Activated naive CD8-positive, alpha-beta T cell treated with anti-CD3 and anti-CD28 coated beads, Interleukin-2, amount 50 U/mL, for 16 hours (primary cell): Measurements from ENCODE around the gene ABCC6.
"Not testable (repeated sequence)": the region's sequence is repeated elsewhere in the genome, so short reads cannot be mapped to it uniquely, and the experiment has no call there.

ENCODE experiments used
- DNase-seq: peaks from one replicate; pipeline ENCODE4 v3.0.0-alpha.2; 2020; ENCODE audit warnings: low read depth, low spot score

The ABCC6 gene

GRCh38 chr16:16223662-16224241 is 458 bp upstream of the ABCC6 start:
- DNase-seq, result not testable (repeated sequence)

- not testable (repeated sequence) for DNase-seq
Measured at GRCh38 chr16:16221382-16221781, 1.9 kb downstream of the ABCC6 start.

DNA sequence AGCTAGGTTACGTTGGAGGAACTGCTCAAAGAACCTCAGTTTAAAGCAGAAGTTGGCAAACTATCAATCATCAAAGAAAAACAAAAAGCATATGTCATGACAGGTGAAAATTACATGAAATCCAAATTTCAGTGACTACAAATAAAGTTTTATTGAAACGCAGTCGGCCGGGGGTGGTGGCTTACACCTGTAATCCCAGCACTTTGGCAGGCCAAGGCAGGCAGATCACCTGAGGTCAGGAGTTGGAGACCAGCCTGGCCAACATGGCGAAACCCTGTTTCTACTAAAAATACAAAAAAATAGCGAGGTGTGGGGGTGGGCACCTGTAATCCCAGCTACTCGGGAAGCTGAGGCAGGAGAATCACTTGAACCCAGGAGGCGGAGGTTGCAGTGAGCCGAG is 2.8 kb downstream of the ABCC6 start:
- DNase-seq, result not testable (repeated sequence)

- not testable (repeated sequence) for DNase-seq
Measured at GRCh38 chr16:16218787-16219186, 4.5 kb downstream of the ABCC6 start.

DNA sequence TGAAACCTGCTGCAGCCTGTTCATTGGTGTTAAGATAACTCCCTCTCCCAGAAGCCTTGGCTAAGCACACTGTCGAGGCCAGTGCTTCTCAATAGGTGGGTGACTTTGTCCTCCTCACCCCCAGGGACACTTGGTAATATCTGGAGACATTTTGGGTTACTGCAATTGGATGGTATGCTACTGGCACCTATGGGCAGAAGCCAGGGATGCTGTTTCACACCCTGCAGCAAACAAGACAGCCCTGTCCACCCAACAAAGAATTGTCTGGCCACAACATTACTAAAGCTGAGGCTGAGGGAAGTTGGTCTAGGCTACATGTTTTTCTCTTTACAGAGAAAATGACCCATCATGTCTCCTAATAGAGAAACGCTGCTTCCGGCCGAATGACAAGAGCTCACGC is 4.9 kb downstream of the ABCC6 start:
- DNase-seq, result not testable (repeated sequence)

DNA sequence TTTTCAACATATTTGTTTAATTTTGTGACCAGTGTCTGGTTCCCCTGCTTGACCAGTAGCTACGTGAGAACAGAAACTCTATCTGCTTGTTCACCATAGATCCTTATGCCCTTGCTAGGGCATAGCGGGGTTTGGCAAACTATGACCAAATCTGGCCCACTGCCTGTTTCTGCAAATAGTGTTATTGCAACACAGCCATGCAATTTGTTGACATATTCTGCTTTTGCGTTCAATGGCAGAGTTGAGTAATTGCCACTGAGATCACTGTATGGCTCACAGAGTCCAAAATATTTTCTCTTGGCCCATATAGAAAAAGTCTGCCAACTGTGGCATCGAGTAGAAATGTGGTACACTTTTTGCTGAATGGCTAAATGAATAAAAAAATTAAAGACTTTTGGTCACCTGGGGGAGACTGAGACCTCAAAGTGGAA is 9.4 kb downstream of the ABCC6 start:
- not testable (repeated sequence) for DNase-seq

DNA sequence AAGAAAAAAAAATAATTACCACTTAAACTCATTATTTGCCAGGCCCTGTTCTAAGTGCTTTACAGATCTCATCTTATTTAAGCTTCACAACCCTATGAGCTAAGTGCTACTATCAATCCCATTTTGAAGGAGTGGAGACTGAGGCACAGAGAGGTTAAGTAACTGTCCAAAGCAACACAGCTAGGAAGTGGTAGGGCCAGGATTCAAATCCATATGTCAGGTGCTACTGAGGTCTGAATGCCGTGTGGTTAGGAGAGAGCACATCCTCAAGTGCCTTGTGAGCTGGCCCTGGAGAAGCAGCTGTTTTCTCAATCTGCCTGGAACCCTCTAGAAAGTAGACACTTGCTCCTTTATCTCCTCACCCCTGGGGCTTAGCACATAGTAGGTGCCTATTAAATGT is 11.9 kb downstream of the ABCC6 start:
- DNase-seq, result not testable (repeated sequence)

- DNase-seq, result not testable (repeated sequence)
Measured at GRCh38 chr16:16208461-16208860, 14.8 kb downstream of the ABCC6 start.

DNA sequence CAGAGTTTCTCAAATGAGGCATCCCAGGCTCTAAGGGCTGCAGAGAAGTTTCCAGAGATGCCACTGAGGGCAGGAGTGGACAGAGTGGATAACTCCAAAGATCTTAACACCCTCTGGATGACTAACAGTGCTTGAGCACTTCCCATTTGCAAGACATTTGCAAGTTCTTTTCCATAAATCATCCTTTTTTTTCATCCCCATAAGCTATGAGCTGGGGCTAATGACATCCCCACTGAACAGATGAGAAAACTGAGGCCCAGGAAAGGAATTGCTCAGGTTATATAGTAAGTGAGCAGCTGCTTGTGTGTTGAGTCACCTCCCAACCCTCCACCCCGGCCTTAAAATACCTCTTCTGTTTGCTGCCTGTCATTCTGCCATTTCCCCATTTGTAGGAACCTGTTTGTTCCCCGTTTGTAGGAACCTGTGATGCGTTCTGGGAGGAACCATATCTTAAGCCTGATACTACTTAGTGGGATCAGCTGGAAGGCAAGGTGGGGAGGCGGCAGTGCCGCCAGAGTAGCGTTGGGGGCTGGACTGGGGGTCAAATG is 15.4 kb downstream of the ABCC6 start:
- DNase-seq, result not testable (repeated sequence)

- DNase-seq, result not testable (repeated sequence)
Measured at GRCh38 chr16:16207097-16207786, 16.1 kb downstream of the ABCC6 start.

DNA sequence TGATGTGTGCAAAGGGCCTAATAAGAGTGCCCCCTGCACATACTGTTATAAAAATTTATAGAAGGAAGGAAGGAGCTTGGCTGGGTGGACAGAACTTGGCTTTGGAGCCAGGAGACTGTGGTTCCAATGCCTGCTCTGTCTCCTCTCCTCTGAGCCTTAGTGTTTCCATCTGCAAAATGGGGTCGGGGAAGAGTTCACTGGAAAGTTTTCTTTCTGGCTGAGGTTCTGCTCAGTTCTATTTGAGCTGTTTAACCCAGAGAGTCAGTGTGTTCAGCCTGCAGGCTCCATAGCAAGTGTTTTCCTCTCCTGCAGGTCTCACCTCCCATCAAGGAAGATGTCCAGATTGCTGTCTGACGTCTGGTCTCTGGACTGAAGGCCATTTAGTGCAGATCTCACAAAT is 17.4 kb downstream of the ABCC6 start:
- not testable (repeated sequence) for DNase-seq

DNA sequence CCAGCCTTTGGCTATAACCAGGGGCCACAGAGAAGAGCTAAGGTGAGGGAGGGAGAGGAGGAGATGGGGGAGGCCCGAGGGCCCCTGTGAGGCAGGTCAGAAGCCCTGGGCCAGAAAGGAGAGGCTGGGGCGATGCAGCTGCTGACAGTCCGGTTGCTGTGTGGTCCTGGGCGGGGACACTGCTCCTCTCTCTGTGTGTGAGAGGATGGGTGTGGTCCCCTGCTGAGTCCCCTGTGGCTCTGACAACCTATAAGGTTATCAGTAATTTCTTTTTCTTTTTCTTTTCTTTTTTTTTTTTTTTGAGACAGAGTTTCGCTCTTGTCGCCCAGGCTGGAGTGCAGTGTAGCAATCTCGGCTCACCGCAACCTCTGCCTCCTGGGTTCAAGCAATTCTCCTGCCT is 18.7 kb downstream of the ABCC6 start:
- DNase-seq, result not testable (repeated sequence)

GRCh38 chr16:16203494-16203893 is 19.8 kb downstream of the ABCC6 start:
- not testable (repeated sequence) for DNase-seq

- not testable (repeated sequence) for DNase-seq
Measured at GRCh38 chr16:16202400-16203143, 20.7 kb downstream of the ABCC6 start.

DNA sequence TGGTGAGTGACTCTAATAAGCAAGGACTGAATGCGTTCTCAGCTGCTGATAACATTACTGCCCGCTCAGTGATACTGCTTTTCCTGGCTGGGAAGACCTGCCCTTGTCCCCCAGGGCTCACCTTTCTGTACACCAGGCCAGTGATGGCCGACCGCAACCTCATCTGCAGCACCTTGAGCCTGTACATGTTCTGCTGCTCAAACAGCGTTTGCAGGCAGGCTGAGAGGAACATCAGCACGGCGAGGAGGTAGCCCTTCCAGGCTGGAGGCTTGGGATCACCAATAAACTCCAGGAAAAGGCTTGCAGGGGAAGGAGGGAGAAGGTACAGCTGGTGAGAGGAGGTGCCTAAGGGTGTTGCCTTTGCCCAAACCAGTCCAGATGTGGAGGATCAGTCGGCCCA is 21.4 kb downstream of the ABCC6 start:
- DNase-seq, result not testable (repeated sequence)

GRCh38 chr16:16200391-16200790 is 22.9 kb downstream of the ABCC6 start:
- not testable (repeated sequence) for DNase-seq

DNA sequence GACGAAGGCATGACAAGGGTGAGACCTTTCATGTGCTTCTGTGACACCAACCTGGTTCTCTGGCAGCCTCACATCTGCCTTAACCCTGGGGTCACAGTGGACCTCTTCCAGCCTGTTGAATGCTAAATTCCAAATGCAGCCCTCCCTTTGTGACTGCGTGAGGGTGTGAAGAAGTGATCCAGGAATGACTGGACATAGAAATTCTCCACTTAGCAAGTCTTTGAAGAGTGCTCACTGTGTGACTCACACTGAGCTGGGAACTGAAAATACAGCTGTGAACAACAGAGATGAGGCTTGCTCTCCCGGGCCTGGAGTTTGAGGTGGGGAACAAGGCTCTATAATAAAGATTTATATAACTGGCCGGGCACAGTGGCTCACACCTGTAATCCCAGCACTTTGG is 23.9 kb downstream of the ABCC6 start:
- DNase-seq, result not testable (repeated sequence)

- DNase-seq, result no peak
Measured at GRCh38 chr16:16197966-16198365, 25.3 kb downstream of the ABCC6 start.

- no peak for DNase-seq
Measured at GRCh38 chr16:16197331-16197730, 26.0 kb downstream of the ABCC6 start.

DNA sequence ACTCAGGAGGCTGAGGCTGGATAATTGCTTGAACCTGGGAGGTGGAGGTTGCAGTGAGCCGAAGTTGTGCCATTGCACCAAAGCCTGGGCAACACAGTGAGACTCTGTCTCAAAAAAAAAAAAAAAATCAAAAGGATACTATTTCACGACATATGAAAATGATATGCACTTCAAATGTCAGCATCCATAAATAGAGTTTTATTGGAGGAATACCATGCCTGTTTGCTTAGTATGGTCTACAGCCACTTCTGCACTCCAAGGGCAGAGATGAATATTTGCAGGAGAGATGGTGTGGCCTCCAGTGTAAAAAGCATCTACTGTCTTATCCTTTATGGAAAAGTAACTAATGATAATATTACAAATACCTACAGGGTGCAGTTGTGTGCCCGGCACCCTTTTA is 27.2 kb downstream of the ABCC6 start:
- no peak for DNase-seq

DNA sequence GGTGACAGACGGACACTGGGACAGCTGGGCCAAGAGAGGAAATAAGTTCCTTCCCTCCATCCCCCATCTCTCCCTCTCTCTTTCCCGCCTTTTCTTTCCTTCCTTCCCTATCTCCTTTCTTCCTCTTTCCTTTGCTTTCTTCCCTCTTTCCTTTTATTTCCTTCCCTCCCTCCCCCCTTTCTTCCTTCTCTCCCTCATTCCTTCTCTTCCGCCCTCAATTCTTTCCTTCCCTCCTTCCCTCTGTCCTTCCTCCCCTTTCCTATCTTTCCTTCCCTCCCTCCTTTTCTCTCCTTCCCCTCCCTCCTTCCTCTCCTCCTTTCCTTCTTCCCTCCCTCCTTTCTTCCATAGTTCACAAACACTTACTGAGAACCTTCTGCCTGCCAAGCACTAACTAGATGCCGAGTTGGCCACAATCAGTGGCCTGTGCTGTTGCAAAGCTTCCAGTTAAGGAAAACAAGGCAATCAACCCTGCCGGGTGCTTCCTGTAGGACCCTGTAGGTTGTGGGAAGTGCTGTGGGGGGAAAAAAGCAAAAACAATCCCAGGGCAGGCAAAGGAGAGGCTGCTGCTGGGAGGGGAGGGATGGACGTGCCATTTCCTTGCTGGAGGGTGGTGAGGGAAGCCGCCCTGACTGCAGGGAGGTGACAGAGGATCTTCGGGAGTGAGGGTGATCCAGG is 31.7 kb downstream of the ABCC6 start:
- no peak for DNase-seq

DNA sequence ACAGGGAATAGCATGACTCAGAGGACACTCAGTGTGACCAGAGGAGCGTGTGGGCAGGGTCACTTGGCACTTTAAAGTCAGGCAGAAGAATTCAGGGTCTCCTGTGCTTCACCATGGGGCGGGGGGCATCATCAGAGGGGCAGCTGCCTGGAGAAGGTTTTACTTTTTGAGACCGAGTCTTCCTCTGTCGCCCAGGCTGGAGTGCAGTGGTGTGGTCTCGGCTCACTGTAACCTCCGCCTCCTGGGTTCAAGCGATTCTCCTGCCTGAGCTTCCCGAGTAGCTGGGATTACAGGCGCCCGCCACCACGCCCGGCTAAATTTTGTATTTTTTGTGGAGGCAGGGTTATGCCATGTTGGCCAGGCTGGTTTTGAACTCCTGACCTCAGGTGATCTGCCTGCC is 32.3 kb downstream of the ABCC6 start:
- not testable (repeated sequence) for DNase-seq
